GM11168 (cell line): Measurements from ENCODE around the gene RPTOR.
"Not testable (repeated sequence)": the region's sequence is repeated elsewhere in the genome, so short reads cannot be mapped to it uniquely, and the experiment has no call there.

Experiments used
- in situ Hi-C: fragments of 300-500 bp; cut with MboI; formaldehyde crosslinking; loops from one replicate; pipeline ENCODE4 v1.12.0; 2022; ENCODE audit warnings: low sequenced_read_pairs; ENCODE audit not compliant: unreplicated experiment

RPTOR gene

GRCh38 chr17:80798595-80799537 lies 254.2 kb downstream of the RPTOR start:
- in situ Hi-C loops: no loop called here

GRCh38 chr17:80799538-80800480 lies 255.2 kb downstream of the RPTOR start:
- in situ Hi-C loops: no loop called here

DNA sequence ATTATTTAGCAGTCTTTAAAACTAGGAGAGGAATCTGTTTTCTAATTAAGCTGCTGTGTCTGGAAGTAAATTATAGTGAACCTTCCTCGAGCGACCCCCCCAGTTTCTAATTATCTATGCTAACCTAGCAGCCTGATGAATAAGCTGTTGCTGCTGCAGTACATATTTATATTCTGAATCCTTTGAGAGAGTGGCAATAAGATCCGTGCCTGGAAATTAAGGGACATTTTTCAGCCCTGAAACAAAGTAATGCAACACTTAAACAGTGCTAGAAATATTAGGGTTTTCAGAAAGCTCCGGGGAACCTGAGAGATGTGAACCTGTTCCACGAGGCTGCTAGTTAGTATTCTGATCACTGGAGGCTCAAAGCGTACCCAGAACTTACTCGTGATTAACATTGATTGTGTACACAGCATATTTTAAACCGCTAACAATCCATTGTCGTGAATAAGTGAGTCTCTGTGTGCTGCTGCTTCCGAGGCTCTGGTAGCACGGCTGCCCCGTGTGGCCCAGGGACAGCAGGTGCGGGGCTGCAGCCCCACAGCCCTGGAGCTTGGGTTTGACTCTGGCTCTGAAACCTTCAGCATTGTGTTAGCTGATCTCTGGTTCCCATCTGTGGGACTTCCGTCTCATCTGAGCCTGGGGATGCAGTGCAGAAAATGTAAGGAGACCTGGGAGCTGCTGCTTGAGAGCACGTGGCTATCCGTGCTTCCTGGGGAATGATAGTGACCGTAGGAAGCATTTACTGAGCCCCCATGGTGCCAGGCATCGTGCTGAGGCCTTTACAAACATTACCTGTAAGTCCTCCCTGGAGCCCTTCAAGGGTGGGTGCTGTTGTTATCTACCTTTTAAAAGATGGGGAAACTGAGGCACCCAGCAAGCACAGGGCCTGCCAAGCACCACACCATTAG lies 256.1 kb downstream of the RPTOR start:
- in situ Hi-C loops: no loop called here

DNA sequence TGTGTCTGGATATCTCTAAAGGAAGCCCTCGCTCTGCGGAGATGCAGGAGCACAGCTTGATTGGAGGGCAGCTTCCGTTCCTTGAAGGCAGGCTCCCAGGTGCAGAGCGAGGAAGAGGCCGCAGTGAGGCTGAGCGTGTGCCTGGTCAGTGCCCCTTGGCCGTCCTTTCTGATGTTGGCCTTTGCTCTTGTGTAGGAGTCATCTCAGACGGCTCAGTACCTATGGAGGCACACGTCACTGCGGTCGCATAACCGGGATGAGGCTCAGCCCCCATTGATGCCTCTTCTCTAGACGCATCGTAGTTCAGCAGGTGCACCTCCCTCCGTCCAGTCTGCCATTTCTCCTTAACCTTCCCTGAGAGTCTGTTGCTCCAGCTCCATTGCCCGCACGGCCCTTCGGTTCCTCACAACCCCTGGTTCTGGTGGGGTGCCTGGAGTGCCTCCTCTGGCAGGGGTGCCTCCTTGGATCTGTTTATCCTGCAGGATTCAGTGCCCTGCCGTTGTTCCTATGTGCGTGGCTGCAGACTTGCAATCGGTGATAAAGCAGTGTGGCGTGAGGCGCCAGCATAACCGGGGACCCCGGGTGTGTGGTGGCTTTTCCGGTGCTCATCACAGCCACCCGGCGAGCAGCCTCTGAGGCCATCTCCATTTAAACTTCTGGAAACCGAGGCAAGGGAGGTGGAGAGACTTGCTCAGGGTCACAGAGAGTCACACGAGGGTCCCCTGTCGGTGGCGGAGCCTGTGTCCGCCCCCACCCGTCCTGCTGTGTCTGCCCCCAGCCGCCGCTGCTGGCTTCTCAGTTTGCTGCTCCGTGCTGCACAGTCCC lies 258.2 kb downstream of the RPTOR start:
- in situ Hi-C loops: no loop called here

GRCh38 chr17:80803451-80804428 lies 259.1 kb downstream of the RPTOR start:
- in situ Hi-C loops: no loop called here

GRCh38 chr17:80804466-80804865 lies 259.8 kb downstream of the RPTOR start:
- in situ Hi-C loops: no loop called here

- in situ Hi-C loops: no loop called here
Measured at GRCh38 chr17:80805032-80805751, 260.6 kb downstream of the RPTOR start.

- in situ Hi-C loops: no loop called here
Measured at GRCh38 chr17:80807014-80807413, 262.4 kb downstream of the RPTOR start.

- in situ Hi-C loops: no loop called here
Measured at GRCh38 chr17:80807882-80808281, 263.2 kb downstream of the RPTOR start.

GRCh38 chr17:80811181-80812105 lies 266.8 kb downstream of the RPTOR start:
- in situ Hi-C loops: no loop called here

- in situ Hi-C loops: no loop called here
Measured at GRCh38 chr17:80812362-80813088, 267.9 kb downstream of the RPTOR start.

DNA sequence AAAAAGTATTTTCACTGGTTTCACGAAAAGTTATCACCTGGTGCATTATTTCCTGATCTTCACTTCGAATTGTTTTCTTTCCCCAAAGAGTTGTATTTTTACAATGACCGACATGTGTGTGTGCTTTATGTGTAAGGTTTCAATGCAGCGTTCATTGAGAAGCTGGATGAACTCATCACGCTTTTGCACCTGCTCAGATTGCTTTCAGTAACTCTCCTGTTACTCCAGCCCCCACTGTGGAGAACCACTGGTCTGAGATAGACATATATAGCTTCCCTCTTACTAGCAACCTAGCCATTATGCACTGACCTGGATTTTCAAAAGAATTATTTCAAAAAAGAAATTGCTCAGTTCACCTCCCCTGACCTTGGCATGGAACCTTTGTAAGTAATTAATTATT lies 268.7 kb downstream of the RPTOR start:
- in situ Hi-C loops: no loop called here

DNA sequence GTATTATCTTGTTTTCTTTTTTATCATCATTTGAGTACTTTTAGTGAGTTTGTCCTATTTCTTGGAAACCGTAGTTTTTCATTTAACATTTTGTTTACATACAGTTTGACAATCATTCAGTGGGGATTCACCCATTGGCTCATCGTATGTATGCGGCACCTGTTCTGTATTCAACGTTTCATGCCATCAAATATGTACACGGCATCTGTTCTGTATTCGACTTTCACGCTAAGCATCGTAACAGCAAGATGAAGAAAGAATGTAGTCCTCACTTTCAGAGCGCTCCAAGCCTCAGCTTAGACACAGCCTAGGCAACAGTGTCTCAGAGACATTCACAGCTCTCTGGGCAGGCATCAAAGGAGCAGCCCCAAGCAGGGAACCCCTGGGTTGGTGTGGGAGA lies 269.9 kb downstream of the RPTOR start:
- in situ Hi-C loops: no loop called here

DNA sequence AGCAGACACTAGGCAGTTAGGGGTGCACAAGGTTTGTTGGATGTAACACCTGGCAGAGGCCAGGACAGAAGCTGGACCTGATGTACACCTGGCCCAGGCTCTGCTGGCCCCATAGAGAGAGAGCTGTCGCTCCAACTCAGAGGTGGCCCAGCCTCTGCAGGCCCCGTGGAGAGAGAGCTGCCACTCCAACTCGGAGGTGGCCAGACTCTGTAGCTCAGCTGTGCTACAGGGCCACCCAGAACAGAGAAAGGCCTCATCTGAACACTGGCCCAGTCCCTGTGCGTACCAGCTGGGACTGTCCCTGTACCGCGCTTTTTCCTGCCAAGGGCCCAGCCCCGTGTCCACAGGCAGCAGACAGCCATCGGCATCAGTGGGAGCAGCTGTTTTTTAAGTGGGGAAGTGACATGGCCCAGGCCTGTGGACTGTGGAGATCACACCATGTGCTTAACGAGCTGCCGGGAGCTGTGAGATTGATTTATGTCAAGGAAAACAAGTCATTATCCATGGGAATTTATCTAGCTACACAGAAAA lies 270.6 kb downstream of the RPTOR start:
- in situ Hi-C loops: no loop called here

DNA sequence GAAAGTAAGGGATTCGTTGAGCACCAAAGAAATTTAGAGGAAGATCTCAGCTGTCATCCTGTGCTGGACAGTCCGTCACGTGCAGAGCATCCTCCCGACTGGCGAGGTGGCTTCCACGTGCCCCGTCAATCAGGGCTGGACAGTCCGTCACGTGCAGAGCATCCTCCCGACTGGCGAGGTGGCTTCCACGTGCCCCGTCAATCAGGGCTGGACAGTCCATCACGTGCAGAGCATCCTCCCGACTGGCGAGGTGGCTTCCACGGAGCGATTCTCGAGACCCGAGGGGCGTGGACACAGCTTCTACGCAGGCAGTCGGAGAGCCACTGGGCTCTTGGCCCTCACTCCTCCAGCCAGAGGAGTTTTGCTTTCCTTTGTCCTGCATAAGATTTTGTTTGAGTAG lies 271.1 kb downstream of the RPTOR start:
- in situ Hi-C loops: not testable (repeated sequence)
